Stimulated activated CD8-positive, alpha-beta memory T cell treated with anti-CD3 and anti-CD28 coated beads, Interleukin-12 subunit alpha, Interleukin-12 subunit beta, amount 100 ng/mL, for 24 hours (primary cell): ENCODE measurements around the gene MTG2.

Experiments used
- DNase-seq: peaks from one replicate; pipeline ENCODE4 v3.0.0-alpha.2; 2020; ENCODE audit errors: extremely low read depth

The MTG2 gene

DNA sequence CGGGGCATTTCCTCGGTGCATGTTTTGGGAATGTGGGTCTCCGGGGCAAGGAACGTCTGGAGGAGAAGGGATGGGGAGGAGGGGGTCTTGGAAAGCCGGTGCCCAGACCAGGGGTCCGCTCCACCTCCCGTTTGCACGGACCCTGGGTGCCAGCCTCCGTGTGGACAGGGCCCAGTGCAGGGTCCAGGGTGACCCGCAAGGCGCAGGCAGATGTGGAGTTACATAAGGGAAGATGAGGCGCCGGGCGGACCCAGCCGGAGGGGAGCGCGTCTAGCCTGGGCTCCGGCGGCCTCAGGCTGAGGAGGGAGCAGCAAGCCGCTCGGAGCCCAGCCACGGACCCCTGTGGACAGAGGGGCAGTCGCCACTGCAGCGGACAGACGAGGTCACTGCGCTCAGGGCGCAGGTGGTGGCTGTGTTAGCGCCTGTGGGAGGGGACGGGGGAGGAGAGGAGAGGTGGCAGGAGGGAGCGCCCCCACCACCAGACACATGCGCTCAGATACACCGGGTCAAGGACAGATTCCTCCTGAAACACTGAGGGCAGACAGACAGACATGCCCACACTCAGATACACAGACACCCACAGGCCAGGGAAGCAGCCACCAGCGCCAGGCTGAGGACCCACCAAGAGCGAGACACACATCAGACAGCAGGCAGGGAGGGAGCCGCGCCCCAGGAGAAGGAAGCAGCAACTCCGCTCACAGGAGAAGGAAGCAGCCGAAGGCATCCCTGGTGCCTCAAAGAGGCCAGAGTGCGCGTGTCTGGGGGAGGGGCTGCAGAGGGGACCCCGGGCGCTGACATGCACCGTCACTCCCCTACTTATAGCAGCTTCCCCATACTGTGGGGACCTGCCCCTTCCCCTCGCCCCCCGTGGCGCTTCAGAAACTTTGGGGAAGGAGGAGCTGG, 38.1 kb downstream of the MTG2 start:
- no peak for DNase-seq

DNA sequence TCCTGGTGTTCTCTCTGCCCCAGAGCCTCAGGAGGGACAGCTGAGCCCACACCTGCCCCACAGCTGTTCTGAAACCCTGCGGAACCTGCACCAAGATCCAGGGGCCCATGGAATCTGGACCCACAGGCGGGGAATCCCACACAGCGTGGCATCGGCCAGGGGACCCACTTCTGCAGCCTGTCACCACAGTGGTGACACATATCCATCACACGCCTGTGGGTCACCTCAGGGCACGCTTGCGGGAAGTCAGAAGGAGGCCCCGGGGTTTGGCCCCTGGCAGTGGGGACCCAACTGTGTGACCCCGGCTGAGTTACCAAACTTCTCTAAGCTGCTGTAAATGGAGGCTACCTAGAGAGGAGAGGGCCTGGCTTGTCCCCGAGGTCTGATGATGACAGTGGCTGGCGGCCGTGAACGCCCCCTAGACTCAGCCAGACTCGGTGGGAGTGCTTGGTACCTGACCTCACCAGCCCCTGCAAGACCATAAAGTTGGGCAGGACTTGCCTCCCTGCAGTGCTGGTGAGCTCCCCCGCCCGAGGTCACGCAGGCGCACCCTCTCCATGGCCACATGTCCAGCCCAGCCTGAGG, 39.5 kb downstream of the MTG2 start:
- DNase-seq = no peak

DNA sequence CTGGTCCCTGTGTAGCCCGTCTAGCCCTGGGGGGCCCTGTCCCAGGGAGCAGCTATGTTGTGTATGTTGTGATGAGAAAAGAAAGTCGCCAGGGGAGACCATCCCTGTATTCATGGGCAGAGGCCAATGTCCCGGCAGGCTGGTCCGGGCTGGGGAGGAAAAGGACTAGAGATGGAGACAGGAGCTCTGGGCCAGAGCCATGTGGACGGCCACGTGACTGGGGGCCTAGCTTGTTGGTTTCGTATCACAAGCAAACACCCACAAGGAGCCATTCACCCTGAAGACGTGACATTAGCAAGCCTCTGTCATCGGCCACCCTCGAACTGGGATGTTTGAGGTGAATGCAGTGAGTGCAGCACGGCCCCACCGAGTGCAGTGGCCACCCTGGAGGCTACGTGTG, 40.1 kb downstream of the MTG2 start:
- no peak for DNase-seq

DNA sequence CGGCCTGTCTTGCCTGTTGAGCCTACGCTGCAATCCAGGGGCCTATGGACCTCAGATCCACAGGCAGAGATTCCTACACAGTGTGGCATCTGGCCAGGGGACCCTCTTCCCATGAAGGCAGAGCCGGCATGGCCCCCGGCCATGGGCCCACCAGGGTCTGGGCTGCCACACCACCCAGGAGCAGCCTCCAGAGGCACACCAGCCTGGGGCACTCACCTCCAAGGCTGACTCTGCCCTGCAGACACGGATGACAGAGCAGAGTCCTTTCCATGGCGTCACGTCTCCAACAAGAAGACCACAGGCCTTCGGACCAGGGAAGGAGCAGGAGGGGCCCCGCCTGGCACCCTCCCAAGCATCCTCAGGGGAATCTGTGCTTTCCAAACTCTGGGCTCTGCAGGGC, 40.7 kb downstream of the MTG2 start:
- DNase-seq = no peak

DNA sequence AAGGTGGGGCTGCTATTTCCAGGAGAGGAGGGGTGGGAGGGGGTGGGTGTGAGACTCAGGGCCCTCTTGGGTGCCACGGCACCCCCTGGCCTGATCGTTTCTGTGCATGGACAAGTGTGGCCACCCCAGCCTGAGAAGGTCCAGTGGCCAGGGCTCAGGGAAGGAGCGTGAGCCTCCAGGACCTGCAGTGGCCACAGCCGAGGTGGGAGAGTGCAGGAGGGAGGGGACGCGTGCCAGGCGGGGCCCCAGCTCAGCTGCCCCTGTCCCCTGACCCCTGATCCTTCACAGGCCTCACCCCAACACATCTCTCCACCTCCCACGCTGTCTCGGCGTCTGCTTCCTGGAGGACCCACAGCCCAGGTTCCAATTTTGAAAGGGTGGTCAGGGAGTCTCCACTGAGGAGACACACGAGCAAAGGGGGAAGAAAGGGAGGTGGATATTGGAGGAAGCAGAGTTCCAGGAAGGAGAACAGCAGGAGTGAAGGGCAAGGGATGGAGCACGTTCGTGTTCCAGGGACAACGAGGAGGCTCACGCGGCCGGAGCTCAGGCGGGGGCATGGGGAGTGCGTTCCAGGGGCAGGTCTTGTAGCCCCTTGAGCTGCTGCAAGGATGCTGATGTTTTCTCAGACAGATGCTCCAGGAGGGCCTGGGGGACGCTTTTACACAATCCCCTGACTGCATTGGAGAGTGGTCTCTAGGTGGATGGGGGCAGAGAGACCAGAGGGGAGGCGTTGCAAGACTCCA, 41.5 kb downstream of the MTG2 start:
- DNase-seq = no peak

DNA sequence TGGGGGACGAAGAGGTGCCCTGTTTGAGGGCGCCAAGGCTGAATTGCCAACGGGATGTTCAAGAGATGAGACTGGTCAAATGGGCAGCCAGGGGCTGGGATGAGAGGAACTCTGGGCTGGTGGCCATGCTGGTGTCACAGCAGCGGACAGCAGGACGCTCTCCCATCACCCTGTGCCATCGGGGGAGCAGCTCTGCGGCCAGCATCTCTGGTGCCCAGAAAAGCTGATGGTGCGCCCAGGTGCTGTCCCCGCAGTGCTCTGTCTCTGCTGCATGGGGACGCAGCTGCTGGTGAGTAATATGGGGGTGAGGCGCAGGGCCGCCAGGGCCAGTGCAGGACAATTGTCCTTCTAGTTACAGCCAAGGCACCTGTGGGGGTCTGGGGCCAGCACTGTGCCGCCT, 42.2 kb downstream of the MTG2 start:
- no peak for DNase-seq

DNA sequence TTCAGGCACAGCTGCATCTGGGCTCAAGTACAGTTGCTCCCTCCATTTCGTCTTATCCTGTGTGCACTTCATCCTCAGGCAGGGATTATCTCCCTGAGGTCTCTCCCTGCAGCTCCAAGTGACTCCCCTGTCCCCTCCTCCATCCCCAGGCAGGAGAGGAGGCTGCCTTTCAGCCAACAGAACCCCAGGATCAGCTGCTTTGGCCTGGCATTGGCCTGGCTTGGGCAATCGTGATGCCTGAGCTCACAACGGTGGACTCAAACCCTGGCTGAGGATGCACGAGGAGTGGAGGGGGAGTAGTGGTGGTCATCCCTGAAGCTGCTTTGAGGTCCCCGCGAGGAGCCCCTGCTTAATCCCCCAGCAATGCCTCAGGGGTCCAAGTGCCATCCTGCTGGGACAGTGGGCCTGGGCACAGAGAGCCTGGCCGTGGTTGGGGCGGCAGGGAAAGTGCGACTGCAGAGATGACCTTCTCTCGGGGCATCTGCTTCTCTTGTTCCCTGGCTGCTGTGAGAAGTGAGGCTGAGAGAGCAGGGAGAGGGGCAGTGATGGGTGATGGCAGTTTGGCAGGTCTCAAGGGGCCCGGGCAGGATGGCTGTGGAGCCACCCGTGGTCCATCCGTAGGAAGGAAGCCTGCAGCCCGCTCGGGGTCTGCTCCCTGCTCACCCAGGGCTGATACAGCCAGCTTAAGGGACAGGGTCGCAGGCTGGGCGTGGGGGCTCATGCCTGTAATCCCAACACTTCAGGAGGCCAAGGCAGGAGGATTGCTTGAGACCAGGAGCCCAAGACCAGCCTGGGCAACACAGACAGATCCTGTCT, 43.2 kb downstream of the MTG2 start:
- no peak for DNase-seq

DNA sequence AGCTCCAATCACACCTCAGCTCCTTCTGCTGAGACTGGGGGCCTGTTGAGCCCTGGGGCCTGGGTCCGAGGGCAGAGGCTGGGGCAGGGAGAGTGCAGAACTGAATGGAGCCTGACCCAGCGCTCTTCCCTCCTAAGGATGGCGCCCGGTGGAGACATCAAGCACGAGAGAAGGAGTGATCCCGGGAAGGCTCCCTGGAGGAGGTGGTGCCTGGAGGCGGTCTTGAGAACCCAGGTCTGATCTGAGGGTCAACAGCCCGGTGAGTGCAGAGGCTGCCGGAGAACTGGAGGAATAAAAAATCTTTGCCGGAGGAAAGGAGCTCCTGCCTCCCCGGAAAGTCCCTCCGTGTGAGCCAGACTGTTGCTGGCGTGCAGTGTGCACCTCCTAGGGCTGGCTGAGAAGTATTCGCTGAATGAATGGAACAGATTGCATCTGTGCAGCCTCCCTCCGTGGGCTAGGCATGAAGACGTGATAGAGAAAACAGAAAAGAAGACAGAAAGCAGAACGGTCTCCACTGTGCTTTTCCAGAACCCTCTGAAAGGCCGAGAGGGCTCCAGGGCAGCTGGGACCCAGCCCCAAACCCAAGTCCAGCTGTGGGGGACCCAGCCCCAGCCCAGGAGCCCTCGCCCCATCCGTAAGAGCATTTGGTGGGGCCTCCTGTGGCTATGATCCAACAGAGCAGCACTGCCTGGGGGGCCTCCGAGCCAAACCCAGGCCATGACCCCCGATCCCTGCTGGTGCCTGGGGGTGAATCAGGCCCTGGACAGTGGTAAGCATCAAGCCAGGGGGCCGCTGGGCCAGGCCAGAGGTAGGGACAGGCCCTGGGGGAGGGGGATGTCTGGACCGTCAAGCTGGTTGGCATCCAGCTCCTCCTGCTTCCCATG, 44.1 kb downstream of the MTG2 start:
- DNase-seq = no peak

DNA sequence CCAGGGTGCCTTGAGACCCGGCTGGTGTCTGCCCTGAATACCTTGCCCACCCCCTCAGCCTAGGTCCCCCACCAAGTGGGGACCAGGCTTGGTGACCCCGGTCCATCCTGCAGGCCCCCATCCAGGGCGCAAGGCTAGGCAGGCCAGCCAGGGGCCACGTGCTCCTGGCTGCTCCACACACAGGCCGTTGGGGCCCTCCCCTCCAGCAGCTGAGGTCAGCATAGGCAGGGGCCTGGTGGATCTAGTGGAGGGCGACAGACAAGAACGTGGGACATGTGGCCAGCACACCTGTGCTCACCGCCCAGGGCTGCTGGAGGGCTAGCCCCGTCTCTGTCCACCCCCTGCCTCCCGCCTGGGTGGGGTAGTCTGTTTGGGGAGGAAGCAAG, 44.8 kb downstream of the MTG2 start:
- DNase-seq = no peak

DNA sequence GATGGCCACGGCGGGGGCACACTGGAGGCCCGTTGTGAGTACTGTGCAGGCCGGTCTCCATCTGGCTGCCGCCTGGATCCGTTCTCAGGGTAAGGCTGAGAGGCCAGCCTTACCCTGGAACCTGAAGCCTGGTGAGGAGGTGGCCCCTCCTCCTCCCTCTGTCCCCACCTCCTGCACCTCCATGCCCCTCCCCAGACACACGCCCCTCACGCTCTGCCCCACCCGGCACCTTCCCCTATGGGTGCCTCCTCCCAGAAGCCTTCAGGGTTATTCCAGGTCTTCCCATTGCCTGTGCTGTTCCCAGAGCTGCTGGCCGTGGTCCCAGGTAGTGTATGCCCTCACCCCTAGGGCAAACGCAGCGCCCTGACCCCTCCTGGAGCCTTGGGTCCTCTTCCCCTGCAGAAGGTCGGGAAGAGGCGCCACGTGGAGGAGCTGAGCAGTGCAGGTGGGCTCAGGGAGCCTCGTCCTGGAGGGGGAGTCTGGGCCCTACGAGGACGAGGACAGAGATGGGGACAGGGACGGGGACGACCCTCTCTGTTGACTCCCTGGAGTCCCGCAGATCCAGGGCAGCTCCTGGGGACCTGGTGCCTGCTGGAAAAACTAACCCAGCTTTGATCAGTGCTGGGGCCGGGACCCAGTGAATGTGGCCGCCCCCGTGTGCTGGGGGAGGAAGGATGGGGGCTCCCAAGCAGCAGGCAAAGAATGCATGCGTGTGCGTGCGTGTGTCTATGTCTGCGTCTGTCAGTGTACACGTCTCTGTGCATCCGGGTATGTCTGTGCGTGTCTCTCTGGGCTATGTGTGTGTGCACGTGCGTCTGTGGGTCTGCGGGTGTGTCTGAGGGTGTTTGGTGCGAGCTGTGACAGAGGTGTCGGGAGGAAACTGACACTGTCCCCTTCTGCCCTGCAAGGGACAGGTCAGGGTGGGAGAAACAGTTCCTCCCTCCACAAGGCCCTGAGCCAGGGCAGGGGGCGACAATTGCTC, 45.4 kb downstream of the MTG2 start:
- no peak for DNase-seq

DNA sequence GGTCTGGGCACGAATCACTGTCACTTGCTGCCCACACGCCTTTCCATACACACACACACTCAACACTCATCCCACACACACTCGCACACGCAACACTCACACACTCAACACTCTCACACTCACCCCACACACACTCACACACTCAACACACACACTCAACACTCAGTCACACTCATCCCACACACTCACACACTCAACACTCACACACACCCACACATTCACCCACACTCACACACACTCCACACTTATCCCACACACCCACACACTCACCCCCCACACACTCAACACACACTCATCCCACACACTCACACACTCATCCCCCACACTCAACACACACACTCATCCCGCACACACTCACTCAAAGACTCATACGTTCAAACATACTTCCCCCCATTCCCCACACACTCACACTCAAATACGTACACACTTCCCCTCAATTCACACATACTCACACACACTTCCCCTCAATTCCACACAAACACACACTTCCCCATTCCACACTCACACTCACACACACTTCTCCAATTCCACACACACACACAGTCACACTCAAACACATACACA, 46.2 kb downstream of the MTG2 start:
- DNase-seq = no peak

DNA sequence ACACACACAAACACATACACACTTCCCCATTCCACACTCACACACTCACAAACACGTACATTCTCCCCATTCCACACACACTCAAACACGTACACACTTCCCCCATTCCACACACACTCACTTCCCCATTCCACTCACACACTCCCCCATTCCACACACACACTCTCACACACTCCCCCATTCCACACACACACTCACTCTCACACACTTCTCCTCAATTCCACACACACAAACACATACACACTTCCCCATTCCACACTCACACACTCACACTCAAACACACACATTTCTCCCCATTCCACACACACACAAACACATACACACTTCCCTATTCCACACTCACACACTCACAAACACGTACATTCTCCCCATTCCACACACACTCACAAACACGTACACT, 46.8 kb downstream of the MTG2 start:
- no peak for DNase-seq

DNA sequence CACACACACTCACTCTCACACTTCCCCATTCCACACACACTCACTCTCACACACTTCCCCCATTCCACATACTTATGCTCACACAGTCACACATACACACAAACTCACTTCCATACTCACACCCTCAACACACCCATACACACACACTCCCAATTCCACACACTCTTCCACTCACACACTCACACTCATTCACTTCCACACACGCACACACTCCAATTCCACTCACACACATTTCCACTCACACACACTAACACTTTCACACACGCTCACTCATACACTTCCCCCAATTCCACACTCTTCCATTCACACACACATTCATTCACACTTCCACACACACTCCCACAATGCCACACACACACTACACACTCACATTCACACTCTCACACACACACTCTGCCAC, 47.4 kb downstream of the MTG2 start:
- no peak for DNase-seq

DNA sequence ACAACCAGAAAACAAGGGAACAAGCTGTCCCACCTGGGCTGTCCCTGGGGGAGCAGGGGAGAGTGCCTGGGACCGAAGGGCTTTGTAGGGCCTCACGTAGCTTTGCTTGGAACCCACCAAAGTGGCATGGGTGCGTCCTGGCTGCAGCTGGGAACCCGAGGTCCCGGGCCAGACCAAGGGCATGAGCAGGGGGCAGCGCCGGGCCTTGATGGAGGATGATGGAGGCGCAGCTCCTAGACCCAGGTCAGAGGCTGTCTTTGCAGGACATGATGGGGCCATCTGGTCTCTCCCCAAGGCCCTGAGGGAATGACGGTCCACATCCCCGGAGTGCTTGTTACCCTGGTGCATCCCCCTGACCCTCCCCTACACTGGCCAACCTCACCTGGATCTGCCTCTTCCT, 47.9 kb downstream of the MTG2 start:
- no peak for DNase-seq

DNA sequence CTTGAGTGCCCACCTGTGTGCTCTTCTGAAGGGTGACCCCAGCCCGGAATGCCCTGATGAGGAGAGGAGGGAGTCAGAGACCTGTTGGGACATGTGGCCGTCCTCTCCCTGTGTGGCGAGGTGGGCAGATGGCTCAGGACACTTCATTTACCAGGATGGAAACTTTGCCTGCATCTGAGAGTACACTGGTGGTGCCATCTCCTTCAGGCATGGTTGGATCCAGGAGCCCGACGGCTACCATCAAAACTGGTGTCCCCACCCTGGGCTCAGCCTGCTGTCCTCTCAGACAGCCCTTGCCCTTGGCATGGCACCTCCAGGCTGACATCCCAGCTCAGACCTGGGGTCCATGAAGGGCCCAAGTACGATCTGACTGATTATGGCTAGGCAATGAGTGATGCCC, 48.5 kb downstream of the MTG2 start:
- no peak for DNase-seq

DNA sequence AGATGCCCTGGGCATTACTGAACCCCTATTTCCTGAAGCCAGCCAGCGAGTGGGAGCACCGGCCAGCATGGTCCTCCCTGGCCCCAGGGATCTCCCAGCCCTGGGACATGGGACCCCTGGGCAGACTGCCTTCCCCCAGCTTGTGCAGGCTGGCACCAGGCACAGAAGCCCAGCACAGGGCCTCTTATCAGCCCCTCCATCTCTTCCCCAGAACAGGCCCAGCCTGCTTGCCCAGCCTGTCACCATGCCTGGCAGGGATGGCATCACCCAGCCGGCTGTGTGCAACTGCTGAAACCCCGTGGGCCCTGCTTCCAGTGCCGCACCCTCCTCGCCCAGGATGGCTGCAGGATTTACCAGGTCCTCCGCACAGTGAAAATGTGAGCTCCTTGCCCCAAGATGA, 49.4 kb downstream of the MTG2 start:
- no peak for DNase-seq

DNA sequence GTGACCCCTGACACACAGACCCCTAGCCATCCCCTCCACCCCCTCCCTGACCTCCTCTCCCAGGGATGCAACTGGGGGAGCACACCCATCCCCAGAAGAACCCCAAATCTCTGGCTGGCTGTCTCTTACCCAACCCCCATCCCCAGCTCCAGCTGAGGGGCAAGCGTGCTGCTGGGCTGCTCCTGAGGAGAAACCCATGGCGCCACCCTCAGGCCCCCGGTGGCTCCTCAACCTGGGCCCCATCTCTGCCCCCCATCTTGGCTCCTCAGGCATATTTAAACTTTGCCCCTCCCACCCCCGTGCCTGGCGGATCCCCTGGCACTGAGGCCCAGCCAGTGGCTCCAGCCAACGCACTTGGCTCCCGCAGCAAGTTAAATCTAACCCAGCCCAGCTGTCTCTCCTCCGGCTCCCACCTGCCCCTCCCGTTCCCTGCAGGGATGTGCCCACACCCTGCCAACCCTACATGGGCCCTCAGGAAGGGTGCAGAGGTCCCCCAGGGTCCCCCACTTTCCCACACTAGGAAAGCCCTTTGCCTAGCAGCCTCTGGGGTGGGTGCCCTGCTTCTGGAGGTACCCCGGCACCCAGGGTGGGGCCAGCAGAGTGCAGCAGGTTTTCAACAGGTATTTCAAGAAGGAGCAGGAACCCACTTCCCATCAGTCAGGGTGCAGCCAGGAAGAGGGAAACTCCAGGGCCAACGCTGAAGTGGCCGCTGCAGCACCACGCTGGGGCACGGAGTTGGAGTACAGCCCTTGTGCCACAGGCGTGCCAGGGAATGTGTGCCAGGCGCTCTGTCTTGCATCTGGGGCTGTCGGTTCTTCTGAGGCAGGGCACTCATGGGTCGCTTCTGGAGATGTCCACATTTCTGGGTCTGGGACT, 50.2 kb downstream of the MTG2 start:
- no peak for DNase-seq

DNA sequence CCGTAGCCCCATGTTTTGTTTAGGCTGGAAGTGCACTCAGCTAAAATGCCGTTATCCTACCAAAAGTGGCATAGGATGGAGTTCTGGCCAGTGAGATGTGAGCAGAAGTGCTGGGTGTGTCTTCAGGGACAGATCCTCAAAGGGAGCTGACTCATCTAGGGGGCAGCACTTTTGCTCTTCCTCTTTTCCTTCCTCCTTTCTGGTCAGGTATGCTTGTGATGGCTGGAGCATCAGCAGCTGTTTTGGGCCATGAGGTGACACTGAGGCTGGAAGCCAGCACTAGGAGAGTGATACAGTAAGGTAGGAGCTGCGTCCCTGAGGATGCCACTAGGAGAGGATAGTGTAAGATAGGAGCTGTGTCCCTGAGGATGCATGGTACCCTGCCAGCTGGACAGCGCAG, 50.9 kb downstream of the MTG2 start:
- no peak for DNase-seq

DNA sequence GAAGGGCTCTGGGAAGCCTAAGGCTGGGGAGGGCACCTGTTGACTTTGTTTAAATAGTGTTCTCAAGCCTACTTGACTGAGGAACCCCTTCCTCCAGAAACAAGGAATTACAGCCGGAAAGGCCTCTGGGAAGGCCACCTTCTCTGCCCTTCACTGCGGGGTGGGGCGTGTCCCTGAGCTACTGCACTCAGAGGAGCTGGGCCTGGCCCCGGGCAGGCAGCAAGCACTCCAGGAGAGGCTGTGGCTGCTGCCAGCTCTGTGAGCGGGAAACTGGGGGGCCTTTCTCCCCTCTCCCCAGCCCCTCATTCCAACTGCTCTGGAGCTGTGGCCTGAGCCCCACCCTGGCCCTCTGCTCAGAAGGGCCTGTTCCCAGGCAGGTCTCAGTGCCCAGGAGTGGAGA, 51.5 kb downstream of the MTG2 start:
- DNase-seq = no peak
